Upper lobe of right lung (tissue), 1 donor: Measurements from ENCODE around the gene CFAP20. TPM values are rescaled to one million over a fixed set of nuclear protein-coding genes. Genes with fewer than 3 reads are reported as not detected.
"Not testable (repeated sequence)": the region's sequence is repeated elsewhere in the genome, so short reads cannot be mapped to it uniquely, and the experiment has no call there.

Experiments used
- ATAC-seq: fragments of 200-7000 bp; cut with Tn5 transposase; one replicate; pipeline ENCODE4 v1.9.1; 2020; ENCODE audit warnings: mild to moderate bottlenecking, moderate library complexity
- DNase-seq: peaks from one replicate; pipeline ENCODE4 v3.0.0-alpha.2; 2020
- H3K27ac ChIP-seq: fragments of 200-600 bp; one replicate; pipeline ENCODE4 v1.8.0; 2022
- H3K27me3 ChIP-seq: fragments of 200-600 bp; one replicate; pipeline ENCODE4 v1.8.0; 2022; ENCODE audit warnings: mild to moderate bottlenecking
- H3K36me3 ChIP-seq: fragments of 200-600 bp; one replicate; pipeline ENCODE4 v1.8.0; 2022
- H3K4me1 ChIP-seq: fragments of 200-600 bp; one replicate; pipeline ENCODE4 v1.8.0; 2022
- H3K4me3 ChIP-seq: fragments of 200-600 bp; one replicate; pipeline ENCODE4 v1.8.0; 2022; ENCODE audit warnings: mild to moderate bottlenecking
- H3K9me3 ChIP-seq: fragments of 200-600 bp; one replicate; pipeline ENCODE4 v1.8.0; 2022
- CTCF ChIP-seq: fragments of 200-600 bp; IDR thresholded peaks from one replicate; pipeline ENCODE4 v1.8.0; 2022; ENCODE audit warnings: antibody characterized with exemption
- intact Hi-C: fragments of 100-400 bp; cut with DNase I; formaldehyde crosslinking; loops from one replicate; pipeline ENCODE4 v1.11.0; 2022
- total RNA-seq: library from RNA; stranded (reverse); fragmentation: NEBNext Ultra II Directional; extraction: Animal tissue kit (Norgen Biotek cat#: 25700); gene quantifications from one replicate; pipeline ENCODE4 v1.2.1, GENCODE V29; 2021
- donor health status: DM: no; HTN: yes; CAD: no; lungs with severe emphysema.

The CFAP20 gene
- total RNA-seq, 1 donor from 2014 or later: 24.8 TPM

DNA sequence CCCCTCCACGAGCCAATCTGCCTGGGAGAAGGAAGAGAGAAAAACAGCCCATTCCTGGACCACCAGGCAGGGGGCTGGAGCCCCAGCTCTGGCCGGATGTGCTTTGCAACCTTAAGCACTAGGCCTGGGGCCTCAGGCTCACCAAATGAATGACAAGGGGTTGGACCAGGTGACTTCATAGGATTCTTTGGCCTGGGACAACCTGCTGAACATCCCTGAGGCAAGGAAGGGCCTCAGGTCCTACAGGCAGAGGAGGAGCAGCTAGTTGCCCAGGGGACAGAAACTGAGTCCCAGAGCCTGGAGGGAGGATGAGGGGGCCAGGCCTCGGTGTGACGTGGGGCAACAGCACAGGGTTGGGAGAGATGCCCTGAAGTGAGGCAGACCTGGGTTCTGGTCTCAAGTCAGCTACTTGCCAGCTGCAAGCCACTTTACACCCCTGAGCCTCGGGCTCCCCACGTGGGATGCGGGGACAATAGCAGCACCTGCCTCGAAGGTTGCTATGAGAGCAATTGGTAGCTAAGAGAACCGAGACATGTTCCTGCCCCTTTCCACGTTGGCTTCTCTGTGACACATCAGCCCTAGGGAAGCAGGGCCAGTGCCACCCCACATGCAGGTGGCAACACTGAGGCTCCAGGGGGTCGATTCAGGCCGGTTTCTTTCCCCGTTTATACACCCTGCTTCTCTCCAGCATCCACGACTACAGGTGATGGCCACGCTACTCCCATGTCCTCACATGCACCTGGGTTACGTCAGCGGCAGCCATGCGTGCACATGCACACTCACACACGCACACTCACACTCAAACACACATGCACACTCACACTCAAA, 42.6 kb downstream of the CFAP20 start:
- Histone ChIP-seq H3K36me3 (no peaks in the 10 kb centered on the region), H3K9me3 (no peaks in the 10 kb centered on the region), H3K4me3 (no peak overlapping the region), H3K4me1 (no peaks in the 10 kb centered on the region), H3K27ac (no peak overlapping the region), H3K27me3 (no peaks in the 10 kb centered on the region)
- ATAC-seq (no peak), DNase-seq (no peak)
- intact Hi-C loops: no loop called here
- no peak for TF ChIP-seq CTCF

- TF ChIP-seq CTCF: no peak
- Histone ChIP-seq H3K36me3 (no peaks in the 10 kb centered on the region), H3K4me3 (no peak overlapping the region), H3K4me1 (no peaks in the 10 kb centered on the region), H3K27me3 (no peaks in the 10 kb centered on the region), H3K27ac (no peak overlapping the region), H3K9me3 (no peaks in the 10 kb centered on the region)
- DNase-seq (no peak), ATAC-seq (no peak)
- intact Hi-C loops: no loop called here
Measured at GRCh38 chr16:58085584-58086251, 43.5 kb downstream of the CFAP20 start.

DNA sequence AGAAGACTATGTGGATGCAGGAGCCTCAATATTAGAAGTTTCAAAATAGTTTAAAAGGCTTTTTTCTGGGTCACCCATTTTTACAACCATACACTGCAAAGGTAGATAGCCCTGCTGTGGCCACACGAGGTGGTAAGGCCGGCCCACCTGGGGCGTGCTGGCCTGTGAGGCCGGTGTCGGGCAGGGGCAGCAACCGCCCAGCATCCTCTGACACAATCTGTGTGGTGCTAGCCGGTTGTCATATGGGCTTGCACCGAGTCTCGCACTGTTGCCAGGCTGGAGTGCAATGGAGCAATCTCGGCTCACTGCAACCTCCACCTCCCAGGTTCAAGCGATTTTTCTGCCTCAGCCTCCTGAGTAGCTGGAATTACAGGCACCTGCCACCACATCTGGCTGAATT, 44.0 kb downstream of the CFAP20 start:
- Histone ChIP-seq H3K27ac (no peak overlapping the region), H3K4me3 (no peak overlapping the region), H3K36me3 (no peaks in the 10 kb centered on the region), H3K27me3 (no peaks in the 10 kb centered on the region), H3K4me1 (no peaks in the 10 kb centered on the region), H3K9me3 (no peaks in the 10 kb centered on the region)
- no peak for TF ChIP-seq CTCF
- DNase-seq: no peak
- ATAC-seq: no peak
- intact Hi-C loops: no loop called here

GRCh38 chr16:58084635-58085034, 44.5 kb downstream of the CFAP20 start:
- TF ChIP-seq CTCF: no peak
- ATAC-seq (no peak), DNase-seq (no peak)
- Histone ChIP-seq H3K27me3 (no peaks in the 10 kb centered on the region), H3K9me3 (no peaks in the 10 kb centered on the region), H3K4me3 (no peak overlapping the region), H3K4me1 (no peaks in the 10 kb centered on the region), H3K27ac (no peak overlapping the region), H3K36me3 (no peaks in the 10 kb centered on the region)
- intact Hi-C loops: no loop called here

DNA sequence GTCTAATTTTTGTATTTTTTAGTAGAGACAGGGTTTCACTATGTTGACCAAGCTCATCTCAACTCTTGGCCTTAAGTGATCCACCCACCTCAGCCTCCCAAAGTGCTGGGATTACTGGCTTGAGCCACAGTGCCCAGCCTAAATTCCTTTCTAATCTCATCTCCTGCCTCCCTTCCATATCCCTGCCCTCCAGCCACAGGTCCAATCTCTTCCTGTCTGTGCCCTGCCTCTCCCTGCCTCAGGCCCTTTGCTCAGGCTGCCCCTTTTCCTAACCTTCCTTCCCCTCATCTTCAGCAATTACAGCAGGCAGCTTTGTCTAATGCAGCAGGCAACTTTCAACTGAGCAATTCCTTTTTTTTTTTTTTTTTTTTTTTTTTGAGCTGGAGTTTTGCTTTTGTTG, 46.8 kb downstream of the CFAP20 start:
- no peaks in the 10 kb centered on the region for H3K9me3 ChIP-seq
- no peaks in the 10 kb centered on the region for H3K4me1 ChIP-seq
- no peak overlapping the region for H3K4me3 ChIP-seq
- intact Hi-C loops: no loop called here
- ATAC-seq: no peak
- no peak overlapping the region for H3K27ac ChIP-seq
- no peaks in the 10 kb centered on the region for H3K36me3 ChIP-seq
- TF ChIP-seq CTCF: no peak
- H3K27me3 ChIP-seq: no peaks in the 10 kb centered on the region
- no peak for DNase-seq

GRCh38 chr16:58080657-58081056, 48.5 kb downstream of the CFAP20 start:
- ATAC-seq, H3K36me3 ChIP-seq, H3K4me1 ChIP-seq, DNase-seq, H3K4me3 ChIP-seq, H3K27ac ChIP-seq, intact Hi-C loops, H3K27me3 ChIP-seq, H3K9me3 ChIP-seq: not testable (repeated sequence)
